Fibroblast of lung (primary cell): ENCODE measurements around the gene OTUB2.

Source experiments
- CTCF ChIP-seq, 2 donors: IDR thresholded peaks in 1 of 2; conservative IDR thresholded peaks in 1 of 2; 1 replicate in 1 of 2; 2 replicates in 1 of 2; pipeline ENCODE4 v1.5.1; 2011 to 2012; ENCODE audit warnings: low read length in 2 of 2, control low read depth in 1 of 2, inconsistent platforms in 1 of 2, low read depth in 1 of 2, mild to moderate bottlenecking in 1 of 2
- EZH2 ChIP-seq: IDR thresholded peaks from 2 replicates; pipeline ENCODE4 v1.5.1; 2012; ENCODE audit warnings: low read length, control low read depth, mild to moderate bottlenecking; ENCODE audit errors: missing control alignments

GRCh38 chr14:94052662-94053061, 26.5 kb downstream of the OTUB2 start:
- TF ChIP-seq CTCF (conservative IDR thresholded peaks at IDR 0.05 in 1 of 2, IDR thresholded peaks at IDR 0.05 in 1 of 2; ENCODE audit: low read depth in 1 of 2, low read length in 2 of 2) (no peak), EZH2 (no peak)
